ENCODE results near the gene ATP12A.

Gene ATP12A

GRCh38 chr13:24700539-24700938 is 20.3 kb downstream of the ATP12A start:
- Mint-ChIP-seq H3K27ac (ENCODE audit: low read depth) (no peak overlapping the region), H3K4me3 (no peak overlapping the region), H3K4me1 (no peaks in the 10 kb centered on the region), H3K27me3 (peaks cover 43% of the 10 kb centered on the region), H3K9me3 (no peaks in the 10 kb centered on the region), H3K36me3 (ENCODE audit: insufficient read depth) (no peaks in the 10 kb centered on the region)
- ATAC-seq (replicated peaks; ENCODE audit: extremely low read depth, poor library complexity, severe bottlenecking) (no peak), DNase-seq (ENCODE audit: low spot score in 2 of 2) (no peak)

DNA sequence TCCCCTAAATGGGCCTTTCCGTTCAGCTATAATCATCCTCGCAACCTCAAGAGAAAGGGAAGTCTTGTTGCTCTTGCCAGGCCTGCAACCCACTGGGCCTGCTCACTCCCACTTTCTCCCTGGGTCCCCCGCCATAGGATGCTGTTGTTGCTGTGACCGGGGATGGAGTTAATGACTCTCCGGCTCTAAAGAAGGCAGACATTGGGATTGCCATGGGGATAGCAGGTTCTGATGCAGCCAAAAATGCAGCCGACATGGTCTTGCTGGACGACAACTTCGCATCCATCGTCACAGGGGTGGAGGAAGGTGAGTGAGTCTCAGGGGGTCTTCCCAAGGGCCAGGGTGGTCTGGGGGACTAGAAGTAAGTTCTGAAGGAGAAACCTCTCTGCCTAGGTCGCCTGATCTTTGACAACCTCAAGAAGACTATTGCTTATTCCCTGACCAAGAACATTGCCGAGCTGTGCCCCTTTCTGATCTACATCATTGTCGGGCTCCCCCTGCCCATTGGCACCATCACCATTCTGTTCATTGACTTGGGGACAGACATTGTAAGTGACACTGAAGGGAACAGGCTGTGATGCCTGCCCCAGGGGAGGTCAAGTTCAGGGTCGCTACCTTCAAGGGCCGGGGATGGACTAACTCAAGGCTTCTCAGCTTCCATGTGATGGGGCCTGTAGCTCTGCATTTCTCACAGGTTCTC is 26.8 kb downstream of the ATP12A start:
- DNase-seq (ENCODE audit: low spot score in 2 of 2) (no peak), ATAC-seq (replicated peaks; ENCODE audit: extremely low read depth, poor library complexity, severe bottlenecking) (no peak)
- Mint-ChIP-seq H3K4me1 (peaks cover 15% of the 10 kb centered on the region), H3K9me3 (no peaks in the 10 kb centered on the region), H3K27ac (ENCODE audit: low read depth) (no peak overlapping the region), H3K36me3 (ENCODE audit: insufficient read depth) (peaks cover 2% of the 10 kb centered on the region), H3K27me3 (no peaks in the 10 kb centered on the region), H3K4me3 (no peak overlapping the region)

- H3K4me3 Mint-ChIP-seq = peak overlapping the region; percentile 51
- ATAC-seq (replicated peaks; ENCODE audit: extremely low read depth, poor library complexity, severe bottlenecking) (peak; percentile 95), DNase-seq (ENCODE audit: low spot score in 2 of 2) (peak; percentile 21 to 45)
- peaks cover 2% of the 10 kb centered on the region for H3K36me3 Mint-ChIP-seq (ENCODE audit: insufficient read depth)
- H3K9me3 Mint-ChIP-seq = no peaks in the 10 kb centered on the region
- H3K27me3 Mint-ChIP-seq = peaks cover 3% of the 10 kb centered on the region
- H3K27ac Mint-ChIP-seq (ENCODE audit: low read depth) = no peak overlapping the region
- peaks cover 15% of the 10 kb centered on the region for H3K4me1 Mint-ChIP-seq
These were observed 29.1 kb downstream of the ATP12A start for GRCh38 chr13:24709186-24709913.

GRCh38 chr13:24713022-24713421 is 32.8 kb downstream of the ATP12A start:
- Mint-ChIP-seq H3K27ac (ENCODE audit: low read depth) (no peak overlapping the region), H3K36me3 (ENCODE audit: insufficient read depth) (peaks cover 2% of the 10 kb centered on the region), H3K27me3 (peaks cover 16% of the 10 kb centered on the region), H3K4me1 (peaks cover 15% of the 10 kb centered on the region), H3K4me3 (no peak overlapping the region), H3K9me3 (no peaks in the 10 kb centered on the region)
- ATAC-seq (replicated peaks; ENCODE audit: extremely low read depth, poor library complexity, severe bottlenecking) (no peak), DNase-seq (ENCODE audit: low spot score in 2 of 2) (no peak)

DNA sequence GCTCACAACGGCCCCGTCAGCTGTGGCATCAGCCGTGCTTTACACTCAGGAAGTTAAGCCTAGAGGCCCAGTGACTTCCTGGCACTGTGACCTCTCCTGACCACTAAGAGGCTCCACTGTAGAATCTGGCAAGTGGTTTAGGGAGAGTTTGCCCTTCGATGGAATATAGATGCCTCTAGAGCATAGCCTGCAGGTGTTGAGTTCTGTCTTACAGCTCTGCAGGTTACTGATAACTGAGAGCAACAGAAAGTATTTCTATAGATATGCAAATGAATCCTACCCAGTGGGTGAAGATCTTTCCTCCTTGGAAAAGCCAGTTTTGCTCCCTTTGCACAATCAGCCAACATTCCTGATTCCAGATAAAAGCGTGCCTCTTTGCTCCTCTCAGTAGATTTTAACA is 35.8 kb downstream of the ATP12A start:
- no peak overlapping the region for H3K4me3 Mint-ChIP-seq
- no peak overlapping the region for H3K27ac Mint-ChIP-seq (ENCODE audit: low read depth)
- DNase-seq (ENCODE audit: low spot score in 2 of 2) (no peak), ATAC-seq (replicated peaks; ENCODE audit: extremely low read depth, poor library complexity, severe bottlenecking) (no peak)
- no peaks in the 10 kb centered on the region for H3K36me3 Mint-ChIP-seq (ENCODE audit: insufficient read depth)
- H3K27me3 Mint-ChIP-seq = peaks cover 18% of the 10 kb centered on the region
- H3K4me1 Mint-ChIP-seq = no peaks in the 10 kb centered on the region
- H3K9me3 Mint-ChIP-seq = no peaks in the 10 kb centered on the region

- Mint-ChIP-seq H3K4me1 (no peaks in the 10 kb centered on the region), H3K27ac (ENCODE audit: low read depth) (no peak overlapping the region), H3K27me3 (peaks cover 22% of the 10 kb centered on the region), H3K36me3 (ENCODE audit: insufficient read depth) (no peaks in the 10 kb centered on the region), H3K4me3 (no peak overlapping the region), H3K9me3 (no peaks in the 10 kb centered on the region)
- ATAC-seq (replicated peaks; ENCODE audit: extremely low read depth, poor library complexity, severe bottlenecking) = no peak
- no peak for DNase-seq (ENCODE audit: low spot score in 2 of 2)
These were observed 36.2 kb downstream of the ATP12A start for GRCh38 chr13:24716446-24716845.

DNA sequence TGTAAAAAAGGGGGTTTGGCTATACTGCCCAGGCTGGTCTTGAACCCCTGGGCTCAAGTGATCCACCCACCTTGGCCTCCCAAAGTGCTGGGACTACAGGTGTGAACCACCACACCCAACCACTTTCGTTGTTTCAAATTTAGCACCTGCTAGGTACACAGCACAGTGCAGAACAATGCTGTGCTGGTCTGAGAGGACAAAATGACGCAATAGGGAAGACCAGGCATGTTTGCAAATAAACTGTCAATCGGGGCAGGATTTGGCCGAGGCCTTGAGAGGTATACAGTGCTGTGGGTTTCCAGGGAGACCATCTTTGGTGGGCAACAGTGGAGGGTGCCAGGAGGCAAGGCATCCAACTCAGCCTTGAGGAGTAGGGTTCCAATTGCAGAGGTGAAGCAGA is 37.0 kb downstream of the ATP12A start:
- Mint-ChIP-seq H3K27ac (ENCODE audit: low read depth) (no peak overlapping the region), H3K27me3 (peaks cover 24% of the 10 kb centered on the region), H3K4me1 (no peaks in the 10 kb centered on the region), H3K4me3 (no peak overlapping the region), H3K36me3 (ENCODE audit: insufficient read depth) (no peaks in the 10 kb centered on the region), H3K9me3 (no peaks in the 10 kb centered on the region)
- no peak for DNase-seq (ENCODE audit: low spot score in 2 of 2)
- no peak for ATAC-seq (replicated peaks; ENCODE audit: extremely low read depth, poor library complexity, severe bottlenecking)

- H3K27ac Mint-ChIP-seq (ENCODE audit: low read depth) = no peak overlapping the region
- no peaks in the 10 kb centered on the region for H3K36me3 Mint-ChIP-seq (ENCODE audit: insufficient read depth)
- no peak for ATAC-seq (replicated peaks; ENCODE audit: extremely low read depth, poor library complexity, severe bottlenecking)
- H3K4me1 Mint-ChIP-seq = no peaks in the 10 kb centered on the region
- H3K27me3 Mint-ChIP-seq = peaks cover 26% of the 10 kb centered on the region
- no peak for DNase-seq (ENCODE audit: low spot score in 2 of 2)
- no peak overlapping the region for H3K4me3 Mint-ChIP-seq
- no peaks in the 10 kb centered on the region for H3K9me3 Mint-ChIP-seq
These were observed 38.2 kb downstream of the ATP12A start for GRCh38 chr13:24718192-24718965.

- H3K27me3 Mint-ChIP-seq = peaks cover 33% of the 10 kb centered on the region
- no peak overlapping the region for H3K27ac Mint-ChIP-seq (ENCODE audit: low read depth)
- ATAC-seq (replicated peaks; ENCODE audit: extremely low read depth, poor library complexity, severe bottlenecking) (no peak), DNase-seq (ENCODE audit: low spot score in 2 of 2) (no peak)
- no peak overlapping the region for H3K4me3 Mint-ChIP-seq
- no peaks in the 10 kb centered on the region for H3K36me3 Mint-ChIP-seq (ENCODE audit: insufficient read depth)
- no peaks in the 10 kb centered on the region for H3K4me1 Mint-ChIP-seq
- H3K9me3 Mint-ChIP-seq = no peaks in the 10 kb centered on the region
These were observed 38.9 kb downstream of the ATP12A start for GRCh38 chr13:24719139-24719538.

GRCh38 chr13:24723206-24723605 is 43.0 kb downstream of the ATP12A start:
- ATAC-seq (replicated peaks; ENCODE audit: extremely low read depth, poor library complexity, severe bottlenecking) = no peak
- no peak overlapping the region for H3K27ac Mint-ChIP-seq (ENCODE audit: low read depth)
- peaks cover 36% of the 10 kb centered on the region for H3K27me3 Mint-ChIP-seq
- DNase-seq (ENCODE audit: low spot score in 2 of 2) = no peak
- H3K9me3 Mint-ChIP-seq = no peaks in the 10 kb centered on the region
- no peaks in the 10 kb centered on the region for H3K4me1 Mint-ChIP-seq
- no peaks in the 10 kb centered on the region for H3K36me3 Mint-ChIP-seq (ENCODE audit: insufficient read depth)
- no peak overlapping the region for H3K4me3 Mint-ChIP-seq

DNA sequence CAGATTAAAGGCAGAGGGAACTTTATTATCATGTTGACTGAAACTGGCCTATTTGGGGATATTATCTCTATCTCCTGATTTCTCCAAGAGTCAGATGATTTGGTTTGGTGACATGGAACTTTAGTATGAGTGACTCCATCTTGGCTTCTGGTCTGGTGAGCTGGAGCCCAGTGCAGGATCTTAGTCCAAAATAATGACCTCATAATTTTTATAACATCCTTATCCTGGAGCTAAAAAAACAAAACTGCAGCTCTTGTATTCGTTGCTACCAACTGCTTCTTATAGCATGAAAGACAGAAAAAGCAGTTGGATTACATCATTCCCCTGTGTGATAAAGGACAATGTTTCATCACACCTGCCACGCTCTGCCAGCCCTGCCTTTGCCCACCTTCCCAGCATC is 44.5 kb downstream of the ATP12A start:
- ATAC-seq (replicated peaks; ENCODE audit: extremely low read depth, poor library complexity, severe bottlenecking) (no peak), DNase-seq (ENCODE audit: low spot score in 2 of 2) (no peak)
- Mint-ChIP-seq H3K27ac (ENCODE audit: low read depth) (no peak overlapping the region), H3K27me3 (peaks cover 42% of the 10 kb centered on the region), H3K4me3 (no peak overlapping the region), H3K36me3 (ENCODE audit: insufficient read depth) (no peaks in the 10 kb centered on the region), H3K4me1 (no peaks in the 10 kb centered on the region), H3K9me3 (no peaks in the 10 kb centered on the region)

GRCh38 chr13:24725379-24725778 is 45.2 kb downstream of the ATP12A start:
- Mint-ChIP-seq H3K27me3 (peaks cover 42% of the 10 kb centered on the region), H3K4me1 (no peaks in the 10 kb centered on the region), H3K27ac (ENCODE audit: low read depth) (no peak overlapping the region), H3K9me3 (no peaks in the 10 kb centered on the region), H3K4me3 (no peak overlapping the region), H3K36me3 (ENCODE audit: insufficient read depth) (no peaks in the 10 kb centered on the region)
- DNase-seq (ENCODE audit: low spot score in 2 of 2) (no peak), ATAC-seq (replicated peaks; ENCODE audit: extremely low read depth, poor library complexity, severe bottlenecking) (no peak)

Data from central memory CD8-positive, alpha-beta T cell (primary cell).